Stimulated activated naive B cell treated with anti-CD40 and anti-IgM and Interleukin-4, amounts not matched to agents 10 μg/mL and 1 μg/mL and 100 μg/mL, for 72 hours (primary cell): ENCODE measurements around the gene KAT6B.

Experiments used
- ATAC-seq, 2 donors: fragments of 150-1000 bp; cut with Tn5 transposase; replicated peaks; 2 replicates each; pipeline ENCODE4 v1.10.0; 2021; ENCODE audit warnings: moderate library complexity in 1 of 2
- DNase-seq: peaks from one replicate; pipeline ENCODE4 v3.0.0; 2021
- H3K27ac Mint-ChIP-seq: one replicate; pipeline ENCODE4 v1.8.0; 2022; ENCODE audit warnings: mild to moderate bottlenecking, mixed read lengths
- H3K27me3 Mint-ChIP-seq, 2 donors: one replicate each; pipeline ENCODE4 v1.8.0; 2022; ENCODE audit warnings: mixed read lengths in 2 of 2
- H3K36me3 Mint-ChIP-seq, 2 donors: one replicate each; pipeline ENCODE4 v1.8.0; 2022; ENCODE audit warnings: mixed read lengths in 2 of 2, mild to moderate bottlenecking in 1 of 2
- H3K4me1 Mint-ChIP-seq, 2 donors: one replicate each; pipeline ENCODE4 v1.8.0; 2022; ENCODE audit warnings: mixed read lengths in 2 of 2, mild to moderate bottlenecking in 1 of 2
- H3K4me3 Mint-ChIP-seq, 2 donors: one replicate each; pipeline ENCODE4 v1.8.0; 2022; ENCODE audit warnings: mild to moderate bottlenecking in 2 of 2, mixed read lengths in 2 of 2, moderate library complexity in 1 of 2
- H3K9me3 Mint-ChIP-seq, 2 donors: one replicate each; pipeline ENCODE4 v1.8.0; 2022; ENCODE audit warnings: mixed read lengths in 2 of 2, mild to moderate bottlenecking in 1 of 2

KAT6B gene

DNA sequence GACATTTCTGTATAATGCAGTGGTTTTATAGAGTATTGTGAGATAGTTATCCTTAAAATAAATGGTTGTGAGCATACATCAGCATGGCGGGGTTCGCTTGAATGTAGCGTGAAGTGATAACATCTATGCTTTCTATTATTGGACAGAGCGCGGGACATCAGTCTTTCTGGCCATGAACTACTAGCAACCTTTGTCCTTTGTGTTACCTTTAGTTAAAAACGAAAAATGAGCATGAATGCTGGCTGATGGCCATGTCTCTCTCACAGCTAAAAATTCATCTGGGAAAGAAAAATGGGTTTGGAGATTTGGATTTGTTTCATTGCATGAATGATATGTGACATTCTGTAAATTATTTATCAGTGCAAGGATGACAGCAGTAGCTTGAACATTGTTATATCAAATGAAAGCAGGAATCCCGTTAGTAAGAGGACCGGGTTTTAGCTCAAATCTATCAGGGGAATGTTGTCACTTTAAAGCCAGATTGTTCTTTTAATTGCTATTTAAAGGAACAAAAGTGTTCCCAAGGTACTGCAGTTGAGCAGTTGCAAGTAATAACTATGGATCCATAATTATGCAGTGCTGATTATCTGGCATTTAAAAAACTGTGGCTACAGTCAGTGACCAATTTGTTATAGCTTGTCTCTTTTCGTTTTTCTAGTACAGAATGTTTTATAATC lies 131.0 kb downstream of the KAT6B start:
- no peaks in the 10 kb centered on the region for H3K9me3 Mint-ChIP-seq
- H3K4me1 Mint-ChIP-seq, result peaks cover 5 to 17% of the 10 kb centered on the region in 2 donors
- ATAC-seq, result no peak
- no peaks in the 10 kb centered on the region for H3K27me3 Mint-ChIP-seq
- peaks cover 3 to 6% of the 10 kb centered on the region in 2 donors for H3K36me3 Mint-ChIP-seq
- H3K27ac Mint-ChIP-seq, result peak overlapping the region; percentile 56
- H3K4me3 Mint-ChIP-seq, result no peak overlapping the region
- no peak for DNase-seq

DNA sequence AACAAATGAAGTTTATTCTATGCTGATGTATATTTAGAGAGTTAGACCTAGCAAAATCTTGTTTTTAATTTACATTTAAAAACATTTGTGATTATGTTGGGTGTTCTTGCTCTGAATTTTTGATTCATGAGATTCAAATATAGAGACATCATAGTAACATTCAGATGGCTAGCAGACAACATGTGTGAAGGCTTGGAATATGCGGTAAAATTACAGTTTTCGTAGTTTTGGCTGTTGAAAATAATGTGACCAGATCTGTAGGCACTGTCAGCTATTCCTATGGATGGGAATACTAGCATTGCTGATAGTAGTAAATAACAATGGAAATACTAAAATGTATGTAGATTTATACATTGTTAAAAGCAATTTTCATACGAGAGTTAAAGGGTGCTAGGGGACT lies 131.9 kb downstream of the KAT6B start:
- DNase-seq (no peak), ATAC-seq (no peak)
- peaks cover 3 to 8% of the 10 kb centered on the region in 2 donors for H3K36me3 Mint-ChIP-seq
- H3K9me3 Mint-ChIP-seq, result no peaks in the 10 kb centered on the region
- H3K27me3 Mint-ChIP-seq, result no peaks in the 10 kb centered on the region
- H3K4me1 Mint-ChIP-seq, result peaks cover 6 to 16% of the 10 kb centered on the region in 2 donors
- no peak overlapping the region for H3K27ac Mint-ChIP-seq
- no peak overlapping the region for H3K4me3 Mint-ChIP-seq

GRCh38 chr10:74960670-74961069 lies 134.3 kb downstream of the KAT6B start:
- Mint-ChIP-seq H3K27me3 (no peaks in the 10 kb centered on the region), H3K9me3 (peaks cover 3 to 4% of the 10 kb centered on the region in 2 donors), H3K36me3 (peaks cover 11 to 26% of the 10 kb centered on the region in 2 donors), H3K27ac (no peak overlapping the region), H3K4me1 (peaks cover 16 to 25% of the 10 kb centered on the region in 2 donors), H3K4me3 (no peak overlapping the region)
- DNase-seq (no peak), ATAC-seq (no peak)

DNA sequence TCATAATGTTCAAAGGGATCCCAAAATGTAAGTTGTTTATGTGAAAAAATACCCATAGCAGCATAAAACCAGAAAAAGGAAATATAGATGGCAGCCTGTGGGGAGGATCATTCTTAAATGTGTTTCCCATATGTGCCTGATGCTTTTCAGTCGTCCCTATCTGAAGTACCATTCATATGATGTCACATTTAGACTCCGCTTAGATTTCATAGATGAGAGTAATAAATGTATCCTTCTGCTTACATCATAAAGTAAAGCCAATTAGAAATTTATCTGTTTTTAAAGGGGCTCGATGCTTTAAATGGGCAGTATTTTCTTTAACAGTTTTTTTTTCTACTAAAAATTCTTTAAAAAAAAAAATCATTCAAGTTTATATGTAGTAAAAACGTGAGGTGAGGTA lies 136.1 kb downstream of the KAT6B start:
- H3K4me1 Mint-ChIP-seq, result peaks cover 17 to 36% of the 10 kb centered on the region in 2 donors
- ATAC-seq, result no peak

DNA sequence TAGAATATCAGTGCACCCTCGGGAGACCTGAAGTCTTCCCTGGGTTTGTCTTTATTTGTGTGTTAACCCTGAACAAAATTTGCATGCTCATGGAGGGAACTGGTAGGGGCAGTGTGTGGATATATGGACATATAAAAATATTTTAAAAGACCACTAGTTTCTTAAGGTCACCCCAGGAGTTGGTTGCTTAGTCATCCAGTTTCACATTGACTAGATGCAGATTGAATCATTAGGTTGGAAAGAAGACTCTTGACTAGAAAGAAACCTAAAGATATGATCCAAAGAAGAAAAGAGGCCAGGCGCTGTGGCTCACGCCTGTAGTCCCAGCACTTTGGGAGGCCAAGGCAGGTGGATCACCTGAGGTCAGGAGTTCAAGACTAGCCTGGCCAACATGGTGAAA lies 137.1 kb downstream of the KAT6B start:
- Mint-ChIP-seq H3K27ac (peak overlapping the region; percentile 84), H3K4me1 (peaks cover 19 to 46% of the 10 kb centered on the region in 2 donors), H3K36me3 (peaks cover 17 to 35% of the 10 kb centered on the region in 2 donors), H3K9me3 (peaks cover 3 to 4% of the 10 kb centered on the region in 2 donors), H3K27me3 (no peaks in the 10 kb centered on the region), H3K4me3 (peak overlapping the region; percentile 67 to 70)
- ATAC-seq (peak; percentile 65 to 86), DNase-seq (no peak)

More for the DNA sequence above, 136.1 kb downstream of the KAT6B start:
- no peak for DNase-seq
- peaks cover 17 to 35% of the 10 kb centered on the region in 2 donors for H3K36me3 Mint-ChIP-seq
- H3K9me3 Mint-ChIP-seq, result peaks cover 3 to 4% of the 10 kb centered on the region in 2 donors
- H3K27ac Mint-ChIP-seq, result no peak overlapping the region
- H3K27me3 Mint-ChIP-seq, result no peaks in the 10 kb centered on the region
- no peak overlapping the region for H3K4me3 Mint-ChIP-seq

- Mint-ChIP-seq H3K4me1 (peaks cover 23 to 59% of the 10 kb centered on the region in 2 donors), H3K4me3 (peak overlapping the region; percentile 27 to 28), H3K27me3 (no peaks in the 10 kb centered on the region), H3K36me3 (peaks cover 17 to 29% of the 10 kb centered on the region in 2 donors), H3K27ac (peak overlapping the region; percentile 56), H3K9me3 (peaks cover 3 to 4% of the 10 kb centered on the region in 2 donors)
- ATAC-seq (no peak), DNase-seq (no peak)
Observed at GRCh38 chr10:74967911-74968666, 141.7 kb downstream of the KAT6B start.

DNA sequence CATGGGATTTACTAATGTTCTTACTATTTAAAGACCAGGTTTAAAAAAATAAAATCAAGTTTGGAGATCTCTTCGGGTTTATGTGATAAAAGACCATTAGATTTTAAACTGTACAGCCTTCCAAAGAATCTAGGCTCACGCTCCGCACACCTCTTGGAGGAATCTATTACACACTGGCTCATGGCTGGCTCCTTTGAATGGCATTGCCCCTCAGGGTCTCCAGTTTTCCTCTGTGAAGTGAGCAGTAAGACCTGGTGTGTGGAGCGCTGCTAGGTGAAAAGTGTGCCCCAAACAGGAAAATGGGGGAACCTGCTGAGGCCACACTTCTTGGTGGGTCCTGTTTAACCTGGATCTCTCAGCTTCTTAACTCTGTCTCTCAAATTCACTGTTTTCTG lies 142.3 kb downstream of the KAT6B start:
- Mint-ChIP-seq H3K27me3 (no peaks in the 10 kb centered on the region), H3K4me1 (peaks cover 19 to 53% of the 10 kb centered on the region in 2 donors), H3K27ac (no peak overlapping the region), H3K4me3 (no peak overlapping the region), H3K9me3 (peaks cover 3 to 4% of the 10 kb centered on the region in 2 donors), H3K36me3 (peaks cover 19 to 26% of the 10 kb centered on the region in 2 donors)
- ATAC-seq, result no peak
- DNase-seq, result no peak

GRCh38 chr10:74969093-74969492 lies 142.7 kb downstream of the KAT6B start:
- Mint-ChIP-seq H3K9me3 (peaks cover 3 to 4% of the 10 kb centered on the region in 2 donors), H3K4me3 (no peak overlapping the region), H3K36me3 (peaks cover 18 to 24% of the 10 kb centered on the region in 2 donors), H3K4me1 (peaks cover 18 to 49% of the 10 kb centered on the region in 2 donors), H3K27ac (no peak overlapping the region), H3K27me3 (no peaks in the 10 kb centered on the region)
- DNase-seq (no peak), ATAC-seq (no peak)

DNA sequence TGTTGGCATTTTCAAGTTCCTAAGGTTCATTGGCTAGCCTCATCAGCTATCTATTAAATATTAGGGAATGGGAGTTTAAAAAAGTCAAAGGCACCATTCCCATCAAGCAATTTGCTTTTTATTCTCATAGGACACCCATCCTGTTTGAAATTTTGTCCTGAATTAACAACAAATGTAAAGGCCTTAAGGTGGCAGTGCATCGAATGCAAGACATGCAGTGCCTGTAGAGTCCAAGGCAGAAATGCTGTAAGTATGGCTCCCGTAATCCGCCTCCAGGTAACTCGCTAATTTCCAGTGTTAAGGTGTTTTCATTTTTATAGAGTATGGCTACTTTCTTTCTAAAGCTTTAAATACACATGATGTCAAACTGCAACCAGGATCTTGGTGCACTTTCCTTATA lies 143.1 kb downstream of the KAT6B start:
- Mint-ChIP-seq H3K36me3 (peaks cover 18 to 22% of the 10 kb centered on the region in 2 donors), H3K27ac (no peak overlapping the region), H3K27me3 (no peaks in the 10 kb centered on the region), H3K4me1 (peaks cover 15 to 44% of the 10 kb centered on the region in 2 donors), H3K9me3 (peaks cover 3 to 4% of the 10 kb centered on the region in 2 donors), H3K4me3 (no peak overlapping the region)
- no peak for DNase-seq
- ATAC-seq, result no peak

DNA sequence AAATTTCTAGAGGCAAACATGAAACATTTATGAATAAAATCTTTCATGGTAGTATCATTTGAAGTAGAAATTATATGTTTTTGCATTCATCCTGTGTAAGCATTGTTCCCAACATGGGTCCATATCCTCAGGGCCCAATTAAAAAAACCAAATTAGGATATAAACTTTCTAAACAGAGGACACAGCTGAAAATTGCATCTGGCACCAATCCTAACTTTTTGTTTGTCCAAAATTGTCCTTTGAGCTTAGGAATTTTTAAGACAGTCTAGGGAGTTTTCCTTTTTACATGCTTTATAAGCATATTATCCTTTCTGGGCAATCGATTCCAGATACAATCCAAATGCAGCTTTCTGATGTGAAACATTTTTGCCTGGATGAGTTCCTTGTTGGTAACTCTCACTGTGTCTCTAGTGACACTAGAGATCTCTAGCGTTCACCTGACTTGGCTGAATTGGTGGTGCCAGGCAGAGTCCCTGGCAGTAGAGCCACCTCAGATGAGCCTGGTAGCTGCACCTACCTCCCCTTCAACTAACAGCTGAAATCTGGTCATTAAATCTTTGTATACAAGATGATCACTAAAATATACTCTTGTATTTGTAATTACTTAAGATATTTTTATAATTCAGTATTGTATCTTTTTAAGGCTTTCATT lies 147.5 kb downstream of the KAT6B start:
- Mint-ChIP-seq H3K4me3 (no peak overlapping the region), H3K9me3 (no peaks in the 10 kb centered on the region), H3K27ac (no peak overlapping the region), H3K27me3 (no peaks in the 10 kb centered on the region), H3K36me3 (peaks cover 19 to 21% of the 10 kb centered on the region in 2 donors), H3K4me1 (peaks cover 27 to 46% of the 10 kb centered on the region in 2 donors)
- no peak for DNase-seq
- no peak for ATAC-seq

DNA sequence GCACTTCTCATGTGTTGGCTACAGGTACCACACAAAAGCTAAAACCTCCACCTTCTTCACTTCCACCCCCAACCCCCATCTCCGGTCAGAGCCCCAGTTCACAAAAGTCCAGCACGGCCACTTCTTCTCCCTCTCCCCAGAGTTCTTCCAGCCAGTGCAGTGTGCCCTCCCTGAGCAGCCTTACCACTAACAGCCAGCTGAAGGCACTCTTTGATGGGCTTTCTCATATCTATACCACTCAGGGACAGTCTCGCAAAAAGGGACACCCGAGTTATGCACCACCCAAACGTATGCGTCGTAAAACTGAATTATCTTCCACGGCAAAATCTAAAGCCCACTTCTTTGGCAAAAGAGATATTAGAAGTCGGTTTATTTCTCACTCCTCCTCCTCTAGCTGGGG lies 149.4 kb downstream of the KAT6B start:
- Mint-ChIP-seq H3K27ac (peak overlapping the region; percentile 26), H3K9me3 (no peaks in the 10 kb centered on the region), H3K4me1 (peaks cover 23 to 40% of the 10 kb centered on the region in 2 donors), H3K4me3 (peak overlapping the region in 1 of 2 donors; percentile 80), H3K36me3 (peaks cover 19 to 26% of the 10 kb centered on the region in 2 donors), H3K27me3 (no peaks in the 10 kb centered on the region)
- no peak for ATAC-seq
- DNase-seq, result no peak

- peak in 1 of 2 donors; percentile 40 for ATAC-seq
- peaks cover 23 to 36% of the 10 kb centered on the region in 2 donors for H3K4me1 Mint-ChIP-seq
- peaks cover 23 to 28% of the 10 kb centered on the region in 2 donors for H3K36me3 Mint-ChIP-seq
- DNase-seq, result no peak
- H3K9me3 Mint-ChIP-seq, result no peaks in the 10 kb centered on the region
- no peak overlapping the region for H3K27ac Mint-ChIP-seq
- H3K27me3 Mint-ChIP-seq, result no peaks in the 10 kb centered on the region
- H3K4me3 Mint-ChIP-seq, result peak overlapping the region; percentile 36 to 80
Observed at GRCh38 chr10:74976565-74976964, 150.2 kb downstream of the KAT6B start.

DNA sequence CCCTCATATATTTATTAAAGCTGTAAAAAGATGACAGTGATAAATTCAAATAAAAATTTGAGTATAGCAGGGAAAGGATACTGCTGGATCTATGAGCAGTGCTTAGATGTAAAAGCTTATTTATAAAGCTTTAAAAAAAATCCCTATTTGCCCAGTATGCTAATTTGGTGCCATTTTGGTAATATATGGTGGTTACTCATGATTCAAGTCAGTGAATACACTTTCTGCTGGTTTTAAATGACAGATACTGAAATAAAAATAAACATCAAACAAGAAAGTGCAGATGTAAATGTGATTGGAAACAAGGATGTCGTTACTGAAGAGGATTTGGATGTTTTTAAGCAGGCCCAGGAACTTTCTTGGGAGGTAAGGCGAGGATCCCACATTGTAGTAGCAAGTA lies 150.7 kb downstream of the KAT6B start:
- Mint-ChIP-seq H3K27me3 (no peaks in the 10 kb centered on the region), H3K4me1 (peaks cover 24 to 37% of the 10 kb centered on the region in 2 donors), H3K4me3 (peak overlapping the region; percentile 70 to 80), H3K9me3 (no peaks in the 10 kb centered on the region), H3K27ac (peak overlapping the region; percentile 89), H3K36me3 (peaks cover 24 to 30% of the 10 kb centered on the region in 2 donors)
- DNase-seq (no peak), ATAC-seq (peak; percentile 70 to 72)
